Body of pancreas (tissue), 4 donors: ENCODE results near the gene FOXK1. TPM values are rescaled to one million over a fixed set of nuclear protein-coding genes. Genes with fewer than 3 reads are reported as not detected.
"Not testable (repeated sequence)": the region's sequence is repeated elsewhere in the genome, so short reads cannot be mapped to it uniquely, and the experiment has no call there.

Experiments
- ATAC-seq: fragments of 150-250 bp; one replicate; pipeline ENCODE4 v1.9.1; 2016
- DNase-seq, 4 donors: peaks; one replicate each; pipeline ENCODE4 v3.0.0-alpha.2; 2019
- H3K27ac ChIP-seq, 4 donors: fragments of 200-600 bp; sonication (generic); 1 replicate in 3 of 4; 2 replicates in 1 of 4; pipeline versions ENCODE4 v1.5.1 to v1.6.1; 2016 to 2019; ENCODE audit warnings: mild to moderate bottlenecking in 1 of 4, mixed read lengths in 1 of 4, moderate library complexity in 1 of 4
- H3K27me3 ChIP-seq, 2 donors: fragments of 200-600 bp; sonication (generic); one replicate each; pipeline ENCODE4 v1.6.0; 2016; ENCODE audit warnings: mild to moderate bottlenecking in 1 of 2
- H3K36me3 ChIP-seq, 2 donors: fragments of 200-600 bp; sonication (generic); replicated peaks in 1 of 2; 2 replicates each; pipeline ENCODE4 v1.5.1; 2016; ENCODE audit warnings: low read depth in 2 of 2; ENCODE audit not compliant: insufficient read depth in 1 of 2
- H3K4me1 ChIP-seq: fragments of 200-600 bp; sonication (generic); one replicate; pipeline ENCODE4 v1.6.0; 2016
- H3K4me3 ChIP-seq, 2 donors: fragments of 200-600 bp; sonication (generic); 1 replicate in 1 of 2; 2 replicates in 1 of 2; pipeline ENCODE4 v1.5.1; 2016 to 2019
- H3K9me3 ChIP-seq, 3 donors: fragments of 200-600 bp; sonication (generic); 1 replicate in 2 of 3; 2 replicates in 1 of 3; pipeline ENCODE4 v1.5.1; 2016
- CTCF ChIP-seq, 7 experiments: fragments of 450-650 bp in 4 of 7; fragments of 200-600 bp in 3 of 7; sonication (generic) in 3 of 7; IDR thresholded peaks; one replicate each; pipeline ENCODE4 v1.5.1; 2016 to 2019; ENCODE audit warnings: antibody characterized with exemption in 7 of 7
- POLR2A ChIP-seq, 3 donors: fragments of 450-650 bp; IDR thresholded peaks; one replicate each; pipeline ENCODE4 v1.6.1; 2016; ENCODE audit warnings: antibody characterized with exemption in 3 of 3, mild to moderate bottlenecking in 2 of 3
- WGBS, 2 donors: methylation state at CpG; one replicate each; pipeline ENCODE4 v1.1.5; 2017; 5-methylcytosine and 5-hydroxymethylcytosine counted together
- intact Hi-C: fragments of 100-400 bp; cut with DNase I; formaldehyde crosslinking; loops from one replicate; pipeline ENCODE4 v1.15.1; 2023
- total RNA-seq, 2 donors: library from RNA; depleted of rRNA; stranded (reverse); fragments of >200 nt; gene quantifications; one replicate each; pipeline ENCODE4 v1.1.0, GENCODE V29; 2016

Gene FOXK1
- total RNA-seq, 2 donors from 2014 or later = 16.2 to 17.6 TPM

- ATAC-seq (no peak), DNase-seq (no peak)
- H3K27me3 ChIP-seq = no peaks in the 10 kb centered on the region
- no peaks in the 10 kb centered on the region for H3K36me3 ChIP-seq
- TF ChIP-seq POLR2A (IDR thresholded peaks at IDR 0.05) = no peak
- no peak for TF ChIP-seq CTCF (IDR thresholded peaks at IDR 0.05)
- H3K4me3 ChIP-seq = no peak overlapping the region
- peaks cover 9% of the 10 kb centered on the region for H3K4me1 ChIP-seq
- H3K27ac ChIP-seq = no peak overlapping the region
- H3K9me3 ChIP-seq = no peaks in the 10 kb centered on the region
- intact Hi-C loops = no loop called here
- WGBS, 2 donors = 83 to 89% methylated on average over 23 of the region's 23 CpGs
Measured at GRCh38 chr7:4690953-4691856, 9.1 kb downstream of the FOXK1 start.

GRCh38 chr7:4692055-4692454 is 10.0 kb downstream of the FOXK1 start:
- Histone ChIP-seq H3K4me3 (no peak overlapping the region), H3K27me3 (no peaks in the 10 kb centered on the region), H3K9me3 (no peaks in the 10 kb centered on the region), H3K4me1 (peaks cover 5% of the 10 kb centered on the region), H3K36me3 (no peaks in the 10 kb centered on the region), H3K27ac (no peak overlapping the region)
- TF ChIP-seq POLR2A (IDR thresholded peaks at IDR 0.05) = no peak
- no peak for TF ChIP-seq CTCF (IDR thresholded peaks at IDR 0.05)
- no peak for ATAC-seq
- intact Hi-C loops = no loop called here
- no peak for DNase-seq
- 84 to 86% methylated on average over 5 of the region's 5 CpGs for WGBS, 2 donors

GRCh38 chr7:4692622-4693021 is 10.5 kb downstream of the FOXK1 start:
- intact Hi-C loops, H3K4me1 ChIP-seq: not testable (repeated sequence)
- WGBS, 2 donors = 73 to 90% methylated on average over 5 of the region's 5 CpGs

GRCh38 chr7:4693152-4693551 is 11.1 kb downstream of the FOXK1 start:
- Histone ChIP-seq H3K9me3 (no peaks in the 10 kb centered on the region), H3K36me3 (no peaks in the 10 kb centered on the region), H3K4me1 (peaks cover 5% of the 10 kb centered on the region), H3K4me3 (no peak overlapping the region), H3K27me3 (no peaks in the 10 kb centered on the region), H3K27ac (no peak overlapping the region)
- no peak for DNase-seq
- WGBS, 2 donors = 74 to 91% methylated on average over 2 of the region's 2 CpGs
- intact Hi-C loops = no loop called here
- ATAC-seq = no peak
- no peak for TF ChIP-seq CTCF (IDR thresholded peaks at IDR 0.05)
- no peak for TF ChIP-seq POLR2A (IDR thresholded peaks at IDR 0.05)

More at GRCh38 chr7:4692622-4693021, 10.5 kb downstream of the FOXK1 start:
- H3K9me3 ChIP-seq, H3K4me3 ChIP-seq, H3K36me3 ChIP-seq, DNase-seq, H3K27me3 ChIP-seq, ATAC-seq, H3K27ac ChIP-seq: not testable (repeated sequence)

- Histone ChIP-seq H3K36me3 (no peaks in the 10 kb centered on the region), H3K4me1 (peaks cover 5% of the 10 kb centered on the region), H3K27ac (no peak overlapping the region), H3K4me3 (no peak overlapping the region), H3K9me3 (no peaks in the 10 kb centered on the region), H3K27me3 (no peaks in the 10 kb centered on the region)
- 72% methylated on average over 2 of the region's 2 CpGs for WGBS, 2 donors
- TF ChIP-seq POLR2A (IDR thresholded peaks at IDR 0.05) (no peak), CTCF (IDR thresholded peaks at IDR 0.05) (no peak)
- no peak for DNase-seq
- intact Hi-C loops = no loop called here
- no peak for ATAC-seq
Measured at GRCh38 chr7:4693749-4694148, 11.7 kb downstream of the FOXK1 start.
